HG03175 (cell line): ENCODE measurements around the gene ADGRL3.
"Not testable (repeated sequence)": the region's sequence is repeated elsewhere in the genome, so short reads cannot be mapped to it uniquely, and the experiment has no call there.

ENCODE experiments used
- ATAC-seq: cut with Tn5 transposase; IDR thresholded peaks from one replicate; pipeline ENCODE4 v1.9.1; 2021; ENCODE audit warnings: mild to moderate bottlenecking, moderate library complexity; ENCODE audit not compliant: unreplicated experiment

Gene ADGRL3

GRCh38 chr4:61204353-61205060, 4.4 kb downstream of the ADGRL3 start:
- ATAC-seq = no peak

- ATAC-seq = no peak
These were observed 4.9 kb downstream of the ADGRL3 start for GRCh38 chr4:61205066-61205465.

- not testable (repeated sequence) for ATAC-seq
These were observed 7.0 kb downstream of the ADGRL3 start for GRCh38 chr4:61207156-61207555.

- ATAC-seq = no peak
These were observed 10.2 kb downstream of the ADGRL3 start for GRCh38 chr4:61210186-61210939.

GRCh38 chr4:61211781-61212180, 11.7 kb downstream of the ADGRL3 start:
- no peak for ATAC-seq

- ATAC-seq = no peak
These were observed 12.7 kb downstream of the ADGRL3 start for GRCh38 chr4:61212788-61213187.

GRCh38 chr4:61214680-61215079, 14.6 kb downstream of the ADGRL3 start:
- no peak for ATAC-seq

GRCh38 chr4:61217222-61217621, 17.1 kb downstream of the ADGRL3 start:
- no peak for ATAC-seq

- ATAC-seq = no peak
These were observed 20.4 kb downstream of the ADGRL3 start for GRCh38 chr4:61220556-61220955.

- no peak for ATAC-seq
These were observed 23.3 kb downstream of the ADGRL3 start for GRCh38 chr4:61223385-61223784.

- no peak for ATAC-seq
These were observed 24.4 kb downstream of the ADGRL3 start for GRCh38 chr4:61224573-61224972.

- no peak for ATAC-seq
These were observed 25.5 kb downstream of the ADGRL3 start for GRCh38 chr4:61225656-61226055.

GRCh38 chr4:61231421-61231820, 31.3 kb downstream of the ADGRL3 start:
- no peak for ATAC-seq

GRCh38 chr4:61239250-61239649, 39.1 kb downstream of the ADGRL3 start:
- ATAC-seq = no peak

- no peak for ATAC-seq
These were observed 43.8 kb downstream of the ADGRL3 start for GRCh38 chr4:61243962-61244361.

- ATAC-seq = no peak
These were observed 45.1 kb downstream of the ADGRL3 start for GRCh38 chr4:61245069-61245714.

GRCh38 chr4:61246034-61246433, 45.9 kb downstream of the ADGRL3 start:
- ATAC-seq = no peak

- no peak for ATAC-seq
These were observed 48.6 kb downstream of the ADGRL3 start for GRCh38 chr4:61248705-61249104.

- ATAC-seq = no peak
These were observed 51.0 kb downstream of the ADGRL3 start for GRCh38 chr4:61251129-61251528.

- ATAC-seq = no peak
These were observed 54.3 kb downstream of the ADGRL3 start for GRCh38 chr4:61254406-61254805.

GRCh38 chr4:61273233-61273632, 73.1 kb downstream of the ADGRL3 start:
- no peak for ATAC-seq

- ATAC-seq = no peak
These were observed 74.2 kb downstream of the ADGRL3 start for GRCh38 chr4:61274286-61274685.
